Neuronal stem cell (in vitro differentiated cells): ENCODE measurements around the gene KLHL25. TPM values are rescaled to one million over a fixed set of nuclear protein-coding genes. Genes with fewer than 3 reads are reported as not detected.

Experiments
- DNase-seq: peaks from one replicate; pipeline ENCODE4 v3.0.0-alpha.2; 2013; ENCODE audit warnings: low spot score
- H2AFZ ChIP-seq: one replicate; pipeline ENCODE4 v1.6.1; 2013; ENCODE audit warnings: mild to moderate bottlenecking, low read length, inconsistent platforms
- H2AK5ac ChIP-seq: 2 replicates; pipeline ENCODE4 v1.6.1; 2013; ENCODE audit warnings: low read depth, mild to moderate bottlenecking, inconsistent platforms, low read length, moderate library complexity, mixed read lengths
- H2BK120ac ChIP-seq: 2 replicates; pipeline ENCODE4 v1.6.1; 2013; ENCODE audit warnings: low read depth, mild to moderate bottlenecking, inconsistent platforms, low read length, moderate library complexity, mixed read lengths
- H2BK12ac ChIP-seq: one replicate; pipeline ENCODE4 v1.6.1; 2013; ENCODE audit warnings: low read length, inconsistent platforms
- H2BK15ac ChIP-seq: 2 replicates; pipeline ENCODE4 v1.6.1; 2013; ENCODE audit warnings: mild to moderate bottlenecking, low read length, inconsistent platforms, mixed read lengths
- H2BK5ac ChIP-seq: one replicate; pipeline ENCODE4 v1.6.1; 2013; ENCODE audit warnings: inconsistent platforms, mild to moderate bottlenecking, low read length, moderate library complexity
- H3K14ac ChIP-seq: one replicate; pipeline ENCODE4 v1.6.1; 2013; ENCODE audit warnings: low read length, inconsistent platforms
- H3K18ac ChIP-seq: 2 replicates; pipeline ENCODE4 v1.6.1; 2013; ENCODE audit warnings: low read length, inconsistent platforms
- H3K23ac ChIP-seq: 2 replicates; pipeline ENCODE4 v1.6.1; 2013; ENCODE audit warnings: low read depth, mild to moderate bottlenecking, mixed read lengths, low read length, inconsistent platforms; ENCODE audit not compliant: poor library complexity
- H3K27ac ChIP-seq: replicated peaks from 3 replicates; pipeline ENCODE4 v1.5.1; 2013; ENCODE audit warnings: low read length, inconsistent platforms
- H3K27me3 ChIP-seq, 3 experiments: 2 replicates each; pipeline ENCODE4 v1.6.1; 2013; ENCODE audit warnings: low read length in 3 of 3, mild to moderate bottlenecking in 2 of 3, inconsistent platforms in 1 of 3, low read depth in 1 of 3, mixed read lengths in 1 of 3, moderate library complexity in 1 of 3; ENCODE audit not compliant: control insufficient read depth in 3 of 3, insufficient read depth in 3 of 3
- H3K36me3 ChIP-seq, 2 donors: replicated peaks in 1 of 2; 2 replicates each; pipeline ENCODE4 v1.6.1; 2013; ENCODE audit warnings: low read length in 2 of 2; ENCODE audit not compliant: control insufficient read depth in 2 of 2, insufficient read depth in 2 of 2
- H3K4ac ChIP-seq: 2 replicates; pipeline ENCODE4 v1.6.1; 2013; ENCODE audit warnings: inconsistent platforms, mild to moderate bottlenecking, low read length, moderate library complexity
- H3K4me1 ChIP-seq, 2 donors: 1 replicate in 1 of 2; 2 replicates in 1 of 2; pipeline ENCODE4 v1.6.1; 2013; ENCODE audit warnings: low read length in 2 of 2, low read depth in 1 of 2; ENCODE audit not compliant: control insufficient read depth in 2 of 2, insufficient read depth in 1 of 2
- H3K4me2 ChIP-seq: one replicate; pipeline ENCODE4 v1.6.1; 2013; ENCODE audit warnings: mild to moderate bottlenecking, low read length, inconsistent platforms; ENCODE audit not compliant: insufficient read depth, poor library complexity, severe bottlenecking
- H3K4me3 ChIP-seq, 2 donors: 2 replicates each; pipeline ENCODE4 v1.5.1; 2013; ENCODE audit warnings: low read length in 2 of 2, mild to moderate bottlenecking in 2 of 2, inconsistent platforms in 1 of 2, moderate library complexity in 1 of 2
- H3K79me1 ChIP-seq: one replicate; pipeline ENCODE4 v1.6.1; 2013; ENCODE audit warnings: low read depth, mild to moderate bottlenecking, inconsistent platforms, low read length, moderate library complexity
- H3K9ac ChIP-seq: one replicate; pipeline ENCODE4 v1.6.1; 2013; ENCODE audit warnings: mild to moderate bottlenecking, low read depth, low read length, inconsistent platforms; ENCODE audit not compliant: poor library complexity
- H3K9me3 ChIP-seq, 2 donors: replicated peaks in 1 of 2; 2 replicates each; pipeline versions ENCODE3 to v1.6.1; 2013; ENCODE audit warnings: low read length in 2 of 2, mild to moderate bottlenecking in 2 of 2, inconsistent platforms in 1 of 2, low read depth in 1 of 2, mixed read lengths in 1 of 2, moderate library complexity in 1 of 2; ENCODE audit not compliant: control insufficient read depth in 2 of 2, insufficient read depth in 1 of 2
- H4K8ac ChIP-seq: one replicate; pipeline ENCODE4 v1.6.1; 2013; ENCODE audit warnings: low read depth, mild to moderate bottlenecking, inconsistent platforms, low read length, moderate library complexity
- H4K91ac ChIP-seq: one replicate; pipeline ENCODE4 v1.6.1; 2013; ENCODE audit warnings: low read length, low read depth, mild to moderate bottlenecking, inconsistent platforms; ENCODE audit not compliant: poor library complexity
- WGBS, 2 donors: extraction: QIAGEN DNeasy Blood & Tissue Kit; methylation state at CpG; one replicate each; pipeline ENCODE4 v1.1.7; 2013; ENCODE audit warnings: missing lambda C conversion rate in 2 of 2, mixed read lengths in 1 of 2; ENCODE audit not compliant: insufficient read length in 2 of 2, insufficient replicate concordance in 1 of 2; ENCODE audit errors: extremely low coverage in 2 of 2; 5-methylcytosine and 5-hydroxymethylcytosine counted together
- polyA plus RNA-seq, 2 experiments: library from polyadenylated mRNA; stranded (reverse); fragments of 200-250 nt; gene quantifications; one replicate each; pipeline ENCODE4 v1.2.3, GENCODE V29; 2013

KLHL25 gene
- 5.8 TPM for polyA plus RNA-seq (2013, experiment 1 of 2)
- polyA plus RNA-seq (2013, experiment 2 of 2), result 5.8 TPM

- Histone ChIP-seq H2BK15ac (no peak within 1 kb of the TSS), H3K4me1 (peaks cover 13 to 18% of the 10 kb centered on the region in 2 donors), H2AFZ (peak within 1 kb of the TSS; percentile 95), H2BK5ac (peak within 1 kb of the TSS; percentile 43), H4K91ac (no peak within 1 kb of the TSS), H4K8ac (no peak within 1 kb of the TSS), H3K14ac (no peak within 1 kb of the TSS), H2BK120ac (no peak within 1 kb of the TSS), H2AK5ac (peak within 1 kb of the TSS; percentile 57), H3K18ac (peak within 1 kb of the TSS; percentile 97), H3K9me3 (peaks cover 1 to 9% of the 10 kb centered on the region in 2 donors), H3K27me3 (no peaks in the 10 kb centered on the region), H3K27ac (peak within 1 kb of the TSS; percentile 89), H3K4me3 (peak within 1 kb of the TSS; percentile 87 to 99), H3K36me3 (peaks cover 0 to 14% of the 10 kb centered on the region in 2 donors), H3K9ac (peak within 1 kb of the TSS; percentile 91), H3K4ac (no peak within 1 kb of the TSS), H3K79me1 (peaks cover 5% of the 10 kb centered on the region), H3K23ac (peak within 1 kb of the TSS; percentile 82), H3K4me2 (peak within 1 kb of the TSS; percentile 90), H2BK12ac (no peak within 1 kb of the TSS)
- peak; percentile 91 for DNase-seq
- WGBS, 2 donors, result no CpG with 5 or more reads among the region's 71 CpGs
Measured at GRCh38 chr15:85794598-85795336, at the start of gene KLHL25. TSS of gene KLHL25 (minus strand) at chr15:85794925. CDS start at chr15:85769810, 25,115 bp downstream.

GRCh38 chr15:85840802-85841152 lies 46.1 kb upstream of the KLHL25 start:
- Histone ChIP-seq H2BK15ac (no peak overlapping the region), H3K27ac (no peak overlapping the region), H4K91ac (no peak overlapping the region), H3K79me1 (no peaks in the 10 kb centered on the region), H2BK5ac (no peak overlapping the region), H4K8ac (no peak overlapping the region), H2AK5ac (no peak overlapping the region), H3K4me1 (peaks cover 4 to 5% of the 10 kb centered on the region in 2 donors), H3K4me3 (no peak overlapping the region), H3K14ac (no peak overlapping the region), H3K4ac (no peak overlapping the region), H3K36me3 (no peaks in the 10 kb centered on the region), H2BK12ac (no peak overlapping the region), H3K4me2 (no peak overlapping the region), H2BK120ac (no peak overlapping the region), H3K27me3 (peaks cover 0 to 8% (median 0%) of the 10 kb centered on the region in 3 experiments), H3K18ac (no peak overlapping the region), H3K9me3 (no peaks in the 10 kb centered on the region), H3K9ac (no peak overlapping the region), H2AFZ (peak overlapping the region; percentile 89), H3K23ac (no peak overlapping the region)
- DNase-seq, result no peak
- WGBS, 2 donors, result no CpG with 5 or more reads among the region's 8 CpGs

- Histone ChIP-seq H2BK12ac (no peak overlapping the region), H2AFZ (peak overlapping the region; percentile 89), H2BK15ac (no peak overlapping the region), H3K14ac (no peak overlapping the region), H4K8ac (no peak overlapping the region), H3K79me1 (no peaks in the 10 kb centered on the region), H2AK5ac (no peak overlapping the region), H3K4ac (no peak overlapping the region), H3K4me1 (peaks cover 4 to 5% of the 10 kb centered on the region in 2 donors), H2BK120ac (no peak overlapping the region), H3K9me3 (no peaks in the 10 kb centered on the region), H3K23ac (no peak overlapping the region), H2BK5ac (no peak overlapping the region), H3K9ac (no peak overlapping the region), H3K36me3 (no peaks in the 10 kb centered on the region), H3K27ac (no peak overlapping the region), H3K4me2 (no peak overlapping the region), H3K18ac (peak overlapping the region; percentile 29), H3K27me3 (peaks cover 0 to 4% (median 0%) of the 10 kb centered on the region in 3 experiments), H4K91ac (no peak overlapping the region), H3K4me3 (peak overlapping the region; percentile 29 to 42)
- no CpG with 5 or more reads among the region's 32 CpGs for WGBS, 2 donors
- DNase-seq, result peak; percentile 72
Measured at GRCh38 chr15:85840079-85840801, 45.5 kb upstream of the KLHL25 start.

- no peaks in the 10 kb centered on the region for H3K36me3 ChIP-seq
- no CpG with 5 or more reads among the region's 2 CpGs for WGBS, 2 donors
- H4K91ac ChIP-seq, result no peak overlapping the region
- H3K9me3 ChIP-seq, result no peaks in the 10 kb centered on the region
- H3K18ac ChIP-seq, result no peak overlapping the region
- no peaks in the 10 kb centered on the region for H3K79me1 ChIP-seq
- H2BK5ac ChIP-seq, result no peak overlapping the region
- peaks cover 0 to 4% (median 0%) of the 10 kb centered on the region in 3 experiments for H3K27me3 ChIP-seq
- H3K27ac ChIP-seq, result no peak overlapping the region
- H3K4ac ChIP-seq, result no peak overlapping the region
- H2AK5ac ChIP-seq, result no peak overlapping the region
- peaks cover 4 to 5% of the 10 kb centered on the region in 2 donors for H3K4me1 ChIP-seq
- H2AFZ ChIP-seq, result peak overlapping the region; percentile 89
- H2BK15ac ChIP-seq, result no peak overlapping the region
- H4K8ac ChIP-seq, result no peak overlapping the region
- H3K4me3 ChIP-seq, result no peak overlapping the region
- H3K4me2 ChIP-seq, result no peak overlapping the region
- H3K23ac ChIP-seq, result no peak overlapping the region
- no peak overlapping the region for H3K9ac ChIP-seq
- H2BK120ac ChIP-seq, result no peak overlapping the region
- no peak for DNase-seq
- no peak overlapping the region for H3K14ac ChIP-seq
- H2BK12ac ChIP-seq, result no peak overlapping the region
Measured at GRCh38 chr15:85839643-85840042, 44.9 kb upstream of the KLHL25 start.
